K562 (cell line): Measurements from ENCODE around the gene PKLR. TPM values are rescaled to one million over a fixed set of nuclear protein-coding genes. Genes with fewer than 3 reads are reported as not detected.

Experiments
- ATAC-seq: fragments of 200-7000 bp; cut with Tn5 transposase; 3 replicates; pipeline ENCODE4 v1.9.1; 2020; ENCODE audit warnings: moderate library complexity
- BruUV-seq: library from RNA; stranded (reverse); fragments of 400-500 nt; replicated peaks from 2 replicates; lab custom pipeline; 2021; lab: Mats Ljungman, UMichigan
- CTCF ChIA-PET: fragments of 300-600 bp; formaldehyde crosslinking; extraction: SDS; loops from one replicate; lab custom pipeline; 2021; ENCODE audit warnings: low intra/inter-chr PET ratio; lab: Yijun Ruan, JAX
- POLR2A ChIA-PET: fragments of 300-600, 350-650 bp; sonication (Branson Sonifier 250); formaldehyde crosslinking; extraction: SDS; loops from one replicate; lab custom pipeline; 2021; ENCODE audit warnings: antibody characterized with exemption, inconsistent platforms; lab: Yijun Ruan, JAX
- DNase-seq, 4 experiments: peaks; one replicate each; pipeline versions ENCODE4 v3.0.0 to v3.0.0-alpha.2; 2011 to 2018; ENCODE audit warnings: low spot score in 3 of 4, mixed read lengths in 3 of 4; ENCODE audit errors: extremely low read depth in 1 of 4
- FAIRE-seq: peaks from 2 replicates; lab custom pipeline; 2011; peaks lifted over from hg19 to GRCh38; lab: Jason Lieb, UNC
- H2AFZ ChIP-seq: 2 replicates; pipeline ENCODE4 v1.6.0; 2011; ENCODE audit warnings: low read depth, low read length, control low read depth, inconsistent platforms
- H3K27ac ChIP-seq: fragments of 200-600 bp; 3 replicates; pipeline ENCODE4 v1.8.0; 2011; ENCODE audit warnings: low read depth, mild to moderate bottlenecking, control low read depth, inconsistent platforms, low read length, moderate library complexity, mixed read lengths; ENCODE audit errors: extremely low read depth
- H3K27me3 ChIP-seq, 2 experiments: fragments of 300-600 bp in 1 of 2; 2 replicates in 1 of 2; 3 replicates in 1 of 2; pipeline versions ENCODE4 v1.6.0 to v1.8.0; 2011; ENCODE audit warnings: inconsistent platforms in 2 of 2, low read length in 2 of 2, mild to moderate bottlenecking in 1 of 2, mixed read lengths in 1 of 2, moderate library complexity in 1 of 2; ENCODE audit not compliant: control insufficient read depth in 2 of 2, insufficient read depth in 2 of 2
- H3K36me3 ChIP-seq: fragments of 300-600 bp; 3 replicates; pipeline ENCODE4 v1.8.0; 2011; ENCODE audit warnings: mild to moderate bottlenecking, low read length, inconsistent platforms; ENCODE audit not compliant: control insufficient read depth, insufficient read depth
- H3K4me1 ChIP-seq, 2 experiments: fragments of 200-600 bp in 1 of 2; replicated peaks in 1 of 2; 2 replicates in 1 of 2; 3 replicates in 1 of 2; pipeline versions ENCODE4 v1.5.1 to v1.8.0; 2011; ENCODE audit warnings: inconsistent platforms in 2 of 2, low read length in 2 of 2, mild to moderate bottlenecking in 1 of 2, mixed read lengths in 1 of 2, moderate library complexity in 1 of 2; ENCODE audit not compliant: control insufficient read depth in 2 of 2, insufficient read depth in 2 of 2
- H3K4me2 ChIP-seq: 2 replicates; pipeline ENCODE4 v1.6.1; 2011; ENCODE audit warnings: low read length, control low read depth, inconsistent platforms, mixed read lengths; ENCODE audit not compliant: insufficient read depth
- H3K4me3 ChIP-seq: fragments of 200-600 bp; sonication (generic), shearing (Covaris generic); 2 replicates; pipeline ENCODE4 v1.5.1; 2016; ENCODE audit warnings: control low read depth, inconsistent platforms
- H3K79me2 ChIP-seq: fragments of 200-600 bp; 3 replicates; pipeline ENCODE4 v1.8.0; 2011; ENCODE audit warnings: low read length, inconsistent platforms; ENCODE audit not compliant: control insufficient read depth, insufficient read depth
- H3K9ac ChIP-seq, 2 experiments: 2 replicates each; pipeline versions ENCODE4 v1.6.0 to v1.6.1; 2011; ENCODE audit warnings: low read depth in 2 of 2, low read length in 2 of 2, control low read depth in 1 of 2, inconsistent platforms in 1 of 2, mild to moderate bottlenecking in 1 of 2, mixed read lengths in 1 of 2; ENCODE audit not compliant: insufficient read depth in 1 of 2
- H3K9me1 ChIP-seq: one replicate; pipeline ENCODE4 v1.6.0; 2011; ENCODE audit warnings: inconsistent platforms, mild to moderate bottlenecking, low read length, moderate library complexity; ENCODE audit not compliant: control insufficient read depth, insufficient read depth
- H3K9me3 ChIP-seq: replicated peaks from 2 replicates; pipeline ENCODE4 v1.5.1; 2011; ENCODE audit warnings: low read depth, low read length, inconsistent platforms; ENCODE audit not compliant: control insufficient read depth, insufficient read depth
- H4K20me1 ChIP-seq: replicated peaks from 2 replicates; pipeline ENCODE4 v1.6.1; 2011; ENCODE audit warnings: low read length, inconsistent platforms, mixed read lengths; ENCODE audit not compliant: control insufficient read depth, insufficient read depth
- HMGN3 ChIP-seq: IDR thresholded peaks from 2 replicates; pipeline ENCODE4 v1.6.1; 2011; ENCODE audit warnings: borderline replicate concordance, low read depth, mild to moderate bottlenecking, mixed read lengths, low read length; ENCODE audit not compliant: insufficient read length; ENCODE audit errors: extremely low read depth
- MYC ChIP-seq, 2 experiments: fragments of 250-450 bp in 1 of 2; sonication (Bioruptor Pico) in 1 of 2; IDR thresholded peaks; 2 replicates each; pipeline versions ENCODE4 v1.5.1 to v1.6.1; 2012 to 2021; ENCODE audit warnings: low read depth in 2 of 2, borderline replicate concordance in 1 of 2, improper control_type of control experiment in 1 of 2, low read length in 1 of 2, mild to moderate bottlenecking in 1 of 2, moderate library complexity in 1 of 2
- ZNF134 ChIP-seq: fragments of 250-450 bp; sonication (Bioruptor Pico); conservative IDR thresholded peaks from 2 replicates; pipeline ENCODE4 v1.4.0; 2020
- WGBS: fragments of 100-300 bp; shearing (Covaris generic); methylation state at CpG from one replicate; pipeline ENCODE4 v1.1.6; 2016; ENCODE audit warnings: low coverage, mixed read lengths; ENCODE audit not compliant: insufficient coverage; ENCODE audit errors: missing lambda C conversion rate; 5-methylcytosine and 5-hydroxymethylcytosine counted together
- in situ Hi-C: fragments of 300-500 bp; cut with MboI; formaldehyde crosslinking; loops from 4 replicates; pipeline ENCODE4 v1.15.0; 2018; ENCODE audit warnings: inconsistent platforms, mixed read lengths
- intact Hi-C: fragments of 100-400 bp; cut with micrococcal nuclease; formaldehyde crosslinking; loops from 2 replicates; pipeline ENCODE4 v1.14.2; 2022
- polyA plus RNA-seq, 8 experiments: library from polyadenylated mRNA; depleted of rRNA in 4 of 8; stranded (reverse) in 5 of 8; unstranded in 3 of 8; fragments of >200 nt; fragmentation: Nextera tagmentation in 2 of 8; fragmentation: Illumina TruSeq in 1 of 8; extraction: Ambion mirVana in 2 of 8; extraction: Trizol in 1 of 8; gene quantifications; 2 replicates each; pipeline versions ENCODE4 v1.2.1 to v1.2.3, GENCODE V29; 2011 to 2014; ENCODE audit warnings: inconsistent platforms in 1 of 8, missing spikeins in 1 of 8
- total RNA-seq, 7 experiments: library from RNA; depleted of rRNA in 6 of 7; stranded (reverse); fragments of >200 nt in 6 of 7; fragmentation: Illumina TruSeq in 2 of 7; extraction: Trizol in 2 of 7; gene quantifications; 2 replicates each; pipeline versions ENCODE4 v1.2.1 to v1.2.3, GENCODE V29; 2011 to 2021; ENCODE audit warnings: low replicate concordance in 1 of 7
- TF ChIP-seq, protein P1 (sequence below): sonication (generic); formaldehyde crosslinking; IDR thresholded peaks from 2 replicates; pipeline ENCODE4 v1.8.0; 2022; ENCODE audit warnings: mild to moderate bottlenecking, low read depth, missing genetic modification reagents
- TF ChIP-seq, protein P2 (sequence below): fragments of 450-650 bp; IDR thresholded peaks from 2 replicates; pipeline ENCODE4 v1.7.0; 2016; ENCODE audit warnings: borderline replicate concordance
- TF ChIP-seq, protein P3 (sequence below): fragments of 450-650 bp; IDR thresholded peaks from 2 replicates; pipeline ENCODE4 v1.6.1; 2016; ENCODE audit warnings: low read depth

The PKLR gene
- total and polyA plus RNA-seq, 9 of the 15 experiments (the other 6 are each of a cell fraction or from before 2014, with no cell fraction given) = 10.7 to 78.4 (median 38.2) TPM

DNA sequence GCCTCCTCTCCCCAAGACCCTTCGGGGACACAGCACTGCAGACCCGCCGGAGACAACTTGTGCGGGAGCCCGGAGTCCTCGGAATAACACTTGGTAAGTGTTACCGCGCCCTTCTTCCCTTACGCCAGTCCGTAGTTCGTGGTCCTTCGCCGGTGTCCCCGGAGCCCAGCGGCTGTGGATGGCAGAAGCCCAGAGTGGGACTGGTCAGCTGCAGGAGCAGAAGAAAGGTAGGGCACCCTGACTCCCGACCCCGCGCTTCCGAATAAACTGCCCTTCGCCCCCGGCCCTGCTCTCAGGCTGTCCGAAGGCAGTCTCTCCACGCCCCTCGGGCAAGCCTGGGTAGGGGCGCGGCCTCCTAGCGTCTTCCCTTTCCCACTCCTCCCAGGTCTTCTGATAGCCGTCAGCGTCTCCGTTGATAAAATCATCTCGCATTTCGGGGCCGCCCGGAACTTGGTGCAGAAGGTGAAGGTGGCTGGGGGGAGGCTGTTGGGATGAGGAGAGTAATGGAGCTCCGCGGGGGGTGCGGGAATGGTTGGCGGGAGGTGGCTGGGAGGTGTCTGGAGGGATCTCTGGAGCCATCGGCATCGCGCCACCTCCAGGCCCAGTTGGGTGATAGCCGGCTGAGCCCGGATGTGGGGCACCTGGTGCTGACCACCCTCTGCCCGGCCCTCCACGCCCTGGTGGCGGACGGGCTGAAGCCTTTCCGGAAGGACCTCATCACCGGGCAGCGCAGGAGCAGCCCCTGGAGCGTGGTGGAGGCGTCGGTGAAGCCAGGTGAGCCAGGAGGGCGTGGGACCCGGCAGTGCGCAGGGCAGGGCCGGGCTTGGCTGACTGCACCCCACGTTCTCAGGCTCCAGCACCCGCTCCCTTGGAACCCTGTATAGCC, 23.7 kb upstream of the PKLR start:
- in situ Hi-C loops = loop anchor here (25.0 kb wide), 1 partner anchor 1412 kb away; the partner anchor contains the start of genes ISG20L2, METTL25B and MRPL24
- Histone ChIP-seq H3K4me2 (peak overlapping the region; percentile 93), H3K9me1 (peaks cover 4% of the 10 kb centered on the region), H3K9me3 (no peaks in the 10 kb centered on the region), H3K4me3 (peak overlapping the region; percentile 60), H3K79me2 (peaks cover 19% of the 10 kb centered on the region), H4K20me1 (peaks cover 10% of the 10 kb centered on the region; the same call in 1 of the 2 replicates), H3K4me1 (peaks cover 17 to 67% of the 10 kb centered on the region in 2 experiments; a peak in 4 of 5 replicates), H3K27me3 (no peaks in the 10 kb centered on the region), H3K27ac (peak overlapping the region; percentile 53), H3K36me3 (peaks cover 42% of the 10 kb centered on the region; the same call in 2 of the 3 replicates), H3K9ac (peak overlapping the region; percentile 65 to 95), H2AFZ (peak overlapping the region; percentile 80)
- ATAC-seq (peak; percentile 48), DNase-seq (peak; percentile 72 to 79 (median 74)), FAIRE-seq (peak; percentile 56)
- POLR2A ChIA-PET = interaction anchor here (0.8 to 5.7 kb wide), 6 partner anchors 9 to 74 kb away, joined by 3 to 30 read pairs (median 4); partner anchors contain the start of gene SCAMP3
- TSS peak; percentile 46 for BruUV-seq
- CTCF ChIA-PET = interaction anchor here (0.6 to 5.0 kb wide), 3 partner anchors 74 to 283 kb away, joined by 4 to 38 read pairs (median 7); no protein-coding TSS in a partner anchor
- WGBS = 4% methylated on average over 55 of the region's 59 CpGs
- intact Hi-C loops = loop anchor here (10.0 kb wide), 1 partner anchor 270 kb away; no protein-coding TSS in a partner anchor
- TF ChIP-seq, protein P1, sequence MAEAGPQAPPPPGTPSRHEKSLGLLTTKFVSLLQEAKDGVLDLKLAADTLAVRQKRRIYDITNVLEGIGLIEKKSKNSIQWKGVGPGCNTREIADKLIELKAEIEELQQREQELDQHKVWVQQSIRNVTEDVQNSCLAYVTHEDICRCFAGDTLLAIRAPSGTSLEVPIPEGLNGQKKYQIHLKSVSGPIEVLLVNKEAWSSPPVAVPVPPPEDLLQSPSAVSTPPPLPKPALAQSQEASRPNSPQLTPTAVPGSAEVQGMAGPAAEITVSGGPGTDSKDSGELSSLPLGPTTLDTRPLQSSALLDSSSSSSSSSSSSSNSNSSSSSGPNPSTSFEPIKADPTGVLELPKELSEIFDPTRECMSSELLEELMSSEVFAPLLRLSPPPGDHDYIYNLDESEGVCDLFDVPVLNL = peak; percentile 48; the same call in 1 of the 2 replicates
- 0 out of 2 replicates have a peak, but pooled peaks have one; percentile 11 for TF ChIP-seq ZNF134 (CRISPR knock-in tag)
- TF ChIP-seq, protein P2, sequence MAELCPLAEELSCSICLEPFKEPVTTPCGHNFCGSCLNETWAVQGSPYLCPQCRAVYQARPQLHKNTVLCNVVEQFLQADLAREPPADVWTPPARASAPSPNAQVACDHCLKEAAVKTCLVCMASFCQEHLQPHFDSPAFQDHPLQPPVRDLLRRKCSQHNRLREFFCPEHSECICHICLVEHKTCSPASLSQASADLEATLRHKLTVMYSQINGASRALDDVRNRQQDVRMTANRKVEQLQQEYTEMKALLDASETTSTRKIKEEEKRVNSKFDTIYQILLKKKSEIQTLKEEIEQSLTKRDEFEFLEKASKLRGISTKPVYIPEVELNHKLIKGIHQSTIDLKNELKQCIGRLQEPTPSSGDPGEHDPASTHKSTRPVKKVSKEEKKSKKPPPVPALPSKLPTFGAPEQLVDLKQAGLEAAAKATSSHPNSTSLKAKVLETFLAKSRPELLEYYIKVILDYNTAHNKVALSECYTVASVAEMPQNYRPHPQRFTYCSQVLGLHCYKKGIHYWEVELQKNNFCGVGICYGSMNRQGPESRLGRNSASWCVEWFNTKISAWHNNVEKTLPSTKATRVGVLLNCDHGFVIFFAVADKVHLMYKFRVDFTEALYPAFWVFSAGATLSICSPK = 0 out of 2 replicates have a peak, but pooled peaks have one; percentile 61
- peak; percentile 33 for TF ChIP-seq HMGN3
- TF ChIP-seq MYC (IDR thresholded peaks at IDR 0.05; ENCODE audit: low read depth, low read length) = peak; percentile 18; the same call in 1 of the 2 replicates
- TF ChIP-seq MYC (CRISPR knock-in tag; IDR thresholded peaks at IDR 0.05; ENCODE audit: borderline replicate concordance, low read depth) = 0 out of 2 replicates have a peak, but pooled peaks have one; percentile 18
- TF ChIP-seq, protein P3, sequence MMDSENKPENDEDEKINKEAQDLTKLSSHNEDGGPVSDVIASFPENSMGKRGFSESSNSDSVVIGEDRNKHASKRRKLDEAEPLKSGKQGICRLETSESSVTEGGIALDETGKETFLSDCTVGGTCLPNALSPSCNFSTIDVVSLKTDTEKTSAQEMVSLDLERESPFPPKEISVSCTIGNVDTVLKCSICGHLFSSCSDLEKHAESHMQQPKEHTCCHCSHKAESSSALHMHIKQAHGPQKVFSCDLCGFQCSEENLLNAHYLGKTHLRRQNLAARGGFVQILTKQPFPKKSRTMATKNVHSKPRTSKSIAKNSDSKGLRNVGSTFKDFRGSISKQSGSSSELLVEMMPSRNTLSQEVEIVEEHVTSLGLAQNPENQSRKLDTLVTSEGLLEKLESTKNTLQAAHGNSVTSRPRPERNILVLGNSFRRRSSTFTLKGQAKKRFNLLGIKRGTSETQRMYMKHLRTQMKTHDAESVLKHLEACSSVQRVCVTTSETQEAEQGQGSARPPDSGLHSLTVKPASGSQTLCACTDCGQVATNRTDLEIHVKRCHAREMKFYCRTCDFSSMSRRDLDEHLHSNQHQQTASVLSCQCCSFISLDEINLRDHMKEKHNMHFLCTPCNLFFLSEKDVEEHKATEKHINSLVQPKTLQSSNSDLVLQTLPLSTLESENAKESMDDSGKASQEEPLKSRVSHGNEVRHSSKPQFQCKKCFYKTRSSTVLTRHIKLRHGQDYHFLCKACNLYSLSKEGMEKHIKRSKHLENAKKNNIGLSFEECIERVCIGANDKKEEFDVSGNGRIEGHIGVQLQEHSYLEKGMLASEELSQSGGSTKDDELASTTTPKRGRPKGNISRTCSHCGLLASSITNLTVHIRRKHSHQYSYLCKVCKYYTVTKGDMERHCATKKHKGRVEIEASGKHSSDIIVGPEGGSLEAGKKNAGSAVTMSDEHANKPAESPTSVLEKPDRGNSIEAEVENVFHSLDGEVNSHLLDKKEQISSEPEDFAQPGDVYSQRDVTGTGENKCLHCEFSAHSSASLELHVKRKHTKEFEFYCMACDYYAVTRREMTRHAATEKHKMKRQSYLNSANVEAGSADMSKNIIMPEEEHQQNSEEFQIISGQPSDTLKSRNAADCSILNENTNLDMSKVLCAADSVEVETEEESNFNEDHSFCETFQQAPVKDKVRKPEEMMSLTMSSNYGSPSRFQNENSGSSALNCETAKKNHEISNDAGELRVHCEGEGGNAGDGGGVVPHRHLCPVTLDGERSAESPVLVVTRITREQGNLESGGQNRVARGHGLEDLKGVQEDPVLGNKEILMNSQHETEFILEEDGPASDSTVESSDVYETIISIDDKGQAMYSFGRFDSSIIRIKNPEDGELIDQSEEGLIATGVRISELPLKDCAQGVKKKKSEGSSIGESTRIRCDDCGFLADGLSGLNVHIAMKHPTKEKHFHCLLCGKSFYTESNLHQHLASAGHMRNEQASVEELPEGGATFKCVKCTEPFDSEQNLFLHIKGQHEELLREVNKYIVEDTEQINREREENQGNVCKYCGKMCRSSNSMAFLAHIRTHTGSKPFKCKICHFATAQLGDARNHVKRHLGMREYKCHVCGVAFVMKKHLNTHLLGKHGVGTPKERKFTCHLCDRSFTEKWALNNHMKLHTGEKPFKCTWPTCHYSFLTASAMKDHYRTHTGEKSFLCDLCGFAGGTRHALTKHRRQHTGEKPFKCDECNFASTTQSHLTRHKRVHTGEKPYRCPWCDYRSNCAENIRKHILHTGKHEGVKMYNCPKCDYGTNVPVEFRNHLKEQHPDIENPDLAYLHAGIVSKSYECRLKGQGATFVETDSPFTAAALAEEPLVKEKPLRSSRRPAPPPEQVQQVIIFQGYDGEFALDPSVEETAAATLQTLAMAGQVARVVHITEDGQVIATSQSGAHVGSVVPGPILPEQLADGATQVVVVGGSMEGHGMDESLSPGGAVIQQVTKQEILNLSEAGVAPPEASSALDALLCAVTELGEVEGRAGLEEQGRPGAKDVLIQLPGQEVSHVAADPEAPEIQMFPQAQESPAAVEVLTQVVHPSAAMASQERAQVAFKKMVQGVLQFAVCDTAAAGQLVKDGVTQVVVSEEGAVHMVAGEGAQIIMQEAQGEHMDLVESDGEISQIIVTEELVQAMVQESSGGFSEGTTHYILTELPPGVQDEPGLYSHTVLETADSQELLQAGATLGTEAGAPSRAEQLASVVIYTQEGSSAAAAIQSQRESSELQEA = peak; percentile 50; the same call in 1 of the 2 replicates
